Loucy (cell line): ENCODE results near the gene FRMD4A.

Source experiments
- H2AFZ ChIP-seq: fragments of 200-600 bp; sonication (generic); 2 replicates; pipeline ENCODE4 v1.6.0; 2016; ENCODE audit warnings: antibody characterized with exemption, mild to moderate bottlenecking, low read length, moderate library complexity
- H3F3A ChIP-seq: fragments of 200-600 bp; 2 replicates; pipeline ENCODE4 v1.6.0; 2016; ENCODE audit warnings: antibody characterized with exemption, low read depth, mild to moderate bottlenecking
- H3K27me3 ChIP-seq: fragments of 200-600 bp; sonication (generic); 2 replicates; pipeline ENCODE4 v1.6.1; 2014; ENCODE audit warnings: low read length, mild to moderate bottlenecking; ENCODE audit not compliant: insufficient read depth, poor library complexity, severe bottlenecking
- H3K36me3 ChIP-seq: fragments of 200-600 bp; sonication (generic); 2 replicates; pipeline ENCODE4 v1.6.1; 2016; ENCODE audit warnings: low read length; ENCODE audit not compliant: insufficient read depth
- H3K4me1 ChIP-seq: fragments of 200-600 bp; sonication (generic); 2 replicates; pipeline ENCODE4 v1.5.1; 2014; ENCODE audit warnings: low read length, mild to moderate bottlenecking; ENCODE audit not compliant: insufficient read depth, poor library complexity, severe bottlenecking
- H3K4me2 ChIP-seq: fragments of 200-600 bp; sonication (generic); 2 replicates; pipeline ENCODE4 v1.6.0; 2014; ENCODE audit warnings: antibody characterized with exemption, low read length, low read depth, mild to moderate bottlenecking; ENCODE audit not compliant: poor library complexity, severe bottlenecking
- H3K4me3 ChIP-seq: fragments of 200-600 bp; sonication (generic); 2 replicates; pipeline ENCODE4 v1.5.1; 2014; ENCODE audit warnings: low read length, mild to moderate bottlenecking, mixed read lengths; ENCODE audit not compliant: poor library complexity, severe bottlenecking
- H3K79me2 ChIP-seq: fragments of 200-600 bp; sonication (generic); 2 replicates; pipeline ENCODE4 v1.6.1; 2014; ENCODE audit warnings: low read length; ENCODE audit not compliant: insufficient read depth
- H3K9ac ChIP-seq: fragments of 200-600 bp; sonication (generic); 2 replicates; pipeline ENCODE4 v1.6.0; 2014; ENCODE audit warnings: mild to moderate bottlenecking, low read depth, low read length, moderate library complexity; ENCODE audit not compliant: poor library complexity, severe bottlenecking
- H3K9me2 ChIP-seq: fragments of 200-600 bp; sonication (generic); replicated peaks from 2 replicates; pipeline ENCODE4 v1.6.1; 2016; ENCODE audit warnings: low read depth, low read length, mixed read lengths
- H3K9me3 ChIP-seq: fragments of 200-600 bp; sonication (generic); 2 replicates; pipeline ENCODE4 v1.6.1; 2014; ENCODE audit warnings: mild to moderate bottlenecking, antibody characterized with exemption, low read length, low read depth; ENCODE audit not compliant: insufficient read depth
- H4K20me1 ChIP-seq: fragments of 200-600 bp; sonication (generic); 2 replicates; pipeline ENCODE4 v1.6.0; 2014; ENCODE audit warnings: antibody characterized with exemption, low read length, mild to moderate bottlenecking; ENCODE audit not compliant: insufficient read depth, poor library complexity, severe bottlenecking
- CTCF ChIP-seq: fragments of 200-600 bp; sonication (generic); conservative IDR thresholded peaks from 2 replicates; pipeline ENCODE4 v1.5.1; 2014; ENCODE audit warnings: mild to moderate bottlenecking, antibody characterized with exemption, low read length
- EZH2phosphoT487 ChIP-seq: fragments of 200-600 bp; IDR thresholded peaks from 2 replicates; pipeline ENCODE4 v1.6.1; 2018; ENCODE audit warnings: antibody characterized with exemption, mild to moderate bottlenecking, moderate library complexity, borderline replicate concordance

Gene FRMD4A

DNA sequence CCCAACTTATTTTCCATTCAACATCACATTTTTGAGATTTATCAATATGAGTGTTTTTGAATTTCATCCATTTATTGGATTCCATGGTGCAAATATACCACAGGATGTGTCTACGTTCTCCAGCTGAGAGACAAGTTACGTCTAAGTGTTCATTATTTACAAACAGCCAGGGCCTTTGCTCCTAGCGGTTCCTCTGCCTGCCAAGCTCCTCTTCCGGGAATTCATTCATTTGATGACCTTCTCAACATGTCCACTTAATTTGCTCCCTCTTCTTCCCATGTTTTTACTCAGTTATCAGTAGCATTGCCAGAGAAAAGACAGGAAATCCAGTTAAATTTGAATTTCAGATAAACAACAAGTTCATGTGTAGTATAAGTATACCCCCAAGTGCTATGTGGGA, 422.2 kb downstream of the FRMD4A start:
- H2AFZ ChIP-seq, result no peak overlapping the region
- no peaks in the 10 kb centered on the region for H3F3A ChIP-seq
- H3K9me3 ChIP-seq, result no peaks in the 10 kb centered on the region
- H4K20me1 ChIP-seq, result no peaks in the 10 kb centered on the region
- no peak overlapping the region for H3K4me3 ChIP-seq
- no peaks in the 10 kb centered on the region for H3K4me1 ChIP-seq
- TF ChIP-seq CTCF (no peak), EZH2phosphoT487 (no peak)
- no peaks in the 10 kb centered on the region for H3K36me3 ChIP-seq
- H3K9me2 ChIP-seq, result no peaks in the 10 kb centered on the region
- no peaks in the 10 kb centered on the region for H3K79me2 ChIP-seq
- no peaks in the 10 kb centered on the region for H3K27me3 ChIP-seq
- H3K4me2 ChIP-seq, result no peak overlapping the region
- H3K9ac ChIP-seq, result no peak overlapping the region

DNA sequence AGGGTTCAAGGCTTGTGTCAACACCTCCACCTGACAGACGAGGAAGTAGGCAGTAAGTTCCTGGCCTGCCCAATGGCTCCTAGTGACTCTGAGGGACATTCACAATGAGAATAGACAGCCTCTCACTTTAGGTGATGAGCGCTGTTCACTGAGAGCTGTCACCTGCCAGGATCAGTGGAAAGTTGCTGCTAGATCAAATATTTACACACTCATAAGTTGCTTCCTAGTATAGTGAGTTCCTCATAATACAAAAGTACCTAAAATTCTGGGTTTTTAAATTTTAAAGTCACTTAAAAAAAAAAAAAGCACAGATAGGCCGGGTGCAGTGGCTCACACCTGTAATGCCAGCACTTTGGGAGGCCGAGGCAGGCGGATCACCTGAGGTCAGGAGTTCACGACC, 423.2 kb downstream of the FRMD4A start:
- Histone ChIP-seq H4K20me1 (no peaks in the 10 kb centered on the region), H3K4me1 (no peaks in the 10 kb centered on the region), H3K36me3 (no peaks in the 10 kb centered on the region), H3K9me3 (no peaks in the 10 kb centered on the region), H2AFZ (no peak overlapping the region), H3K4me3 (no peak overlapping the region), H3K4me2 (no peak overlapping the region), H3K9me2 (no peaks in the 10 kb centered on the region), H3K9ac (no peak overlapping the region), H3K79me2 (no peaks in the 10 kb centered on the region), H3K27me3 (no peaks in the 10 kb centered on the region), H3F3A (no peaks in the 10 kb centered on the region)
- TF ChIP-seq EZH2phosphoT487 (no peak), CTCF (no peak)

DNA sequence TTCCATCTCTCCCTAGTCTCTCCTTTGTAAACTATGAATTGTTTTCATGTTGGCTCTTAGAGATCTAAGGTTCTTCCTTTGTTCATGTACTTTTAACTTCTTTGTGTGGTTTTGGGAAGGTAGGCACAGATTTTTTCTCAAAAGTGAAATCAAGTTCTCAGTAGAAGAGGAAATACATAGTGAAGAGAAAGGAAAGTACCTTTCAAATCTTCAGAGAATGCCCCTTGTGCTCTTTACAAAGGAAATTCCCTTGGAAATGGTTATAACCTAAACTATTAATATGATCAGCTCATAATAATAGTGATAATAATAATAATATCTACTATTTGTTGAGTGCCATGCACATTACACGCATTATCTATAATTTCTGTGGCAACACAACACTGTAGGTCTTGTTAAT, 425.4 kb downstream of the FRMD4A start:
- Histone ChIP-seq H3F3A (no peaks in the 10 kb centered on the region), H4K20me1 (no peaks in the 10 kb centered on the region), H3K27me3 (no peaks in the 10 kb centered on the region), H3K4me2 (no peak overlapping the region), H2AFZ (no peak overlapping the region), H3K9ac (no peak overlapping the region), H3K79me2 (no peaks in the 10 kb centered on the region), H3K9me2 (no peaks in the 10 kb centered on the region), H3K4me1 (no peaks in the 10 kb centered on the region), H3K36me3 (no peaks in the 10 kb centered on the region), H3K4me3 (no peak overlapping the region), H3K9me3 (no peaks in the 10 kb centered on the region)
- no peak for TF ChIP-seq CTCF
- TF ChIP-seq EZH2phosphoT487, result no peak
